Activated T-cell treated with anti-CD3 and anti-CD28 coated beads, Interleukin-2, amount 50 U/mL, for 4 hours (primary cell): ENCODE results near the gene PTPRT. TPM values are rescaled to one million over a fixed set of nuclear protein-coding genes. Genes with fewer than 3 reads are reported as not detected.
"Not testable (repeated sequence)": the region's sequence is repeated elsewhere in the genome, so short reads cannot be mapped to it uniquely, and the experiment has no call there.

Experiments used
- ATAC-seq, 2 donors: fragments of 200-7000 bp; cut with Tn5 transposase; one replicate each; pipeline ENCODE4 v1.10.0; 2021
- DNase-seq: peaks from one replicate; pipeline ENCODE4 v3.0.0-alpha.2; 2020
- H3K27me3 Mint-ChIP-seq: one replicate; pipeline ENCODE4 v1.8.0; 2021; ENCODE audit warnings: low read depth, mixed read lengths
- H3K36me3 Mint-ChIP-seq: one replicate; pipeline ENCODE4 v1.8.0; 2022; ENCODE audit warnings: mixed read lengths; ENCODE audit not compliant: insufficient read depth
- H3K4me1 Mint-ChIP-seq: one replicate; pipeline ENCODE4 v1.8.0; 2021; ENCODE audit warnings: low read depth, mixed read lengths
- H3K4me3 Mint-ChIP-seq: one replicate; pipeline ENCODE4 v1.8.0; 2021; ENCODE audit warnings: mild to moderate bottlenecking, moderate library complexity, mixed read lengths
- H3K9me3 Mint-ChIP-seq: one replicate; pipeline ENCODE4 v1.8.0; 2021; ENCODE audit warnings: mixed read lengths
- total RNA-seq, 3 donors: library from RNA; stranded (reverse); gene quantifications; one replicate each; pipeline ENCODE4 v1.2.1, GENCODE V29; 2021

Gene PTPRT
- total RNA-seq, 3 donors from 2014 or later = not detected

DNA sequence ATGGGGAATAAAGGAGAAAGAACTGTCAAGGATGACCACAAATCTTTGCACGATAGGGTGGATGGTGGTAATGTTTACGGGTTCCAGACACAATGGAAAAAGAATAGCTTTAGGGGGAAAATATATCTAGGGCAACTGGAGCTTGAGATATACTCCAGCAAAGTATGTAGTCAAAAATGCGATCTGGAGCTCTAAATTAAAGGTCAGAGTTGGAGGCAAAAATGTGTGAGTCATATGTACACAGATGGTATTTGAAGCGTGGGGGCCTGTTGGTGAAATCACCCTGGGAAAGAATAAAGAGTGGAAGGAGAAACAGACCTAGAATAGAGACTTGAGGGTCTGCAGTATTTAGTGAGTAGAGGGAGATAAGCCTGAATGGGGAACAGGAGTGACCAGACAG is 937.6 kb downstream of the PTPRT start:
- no peak for DNase-seq
- H3K4me1 Mint-ChIP-seq = no peaks in the 10 kb centered on the region
- no peaks in the 10 kb centered on the region for H3K36me3 Mint-ChIP-seq
- no peak overlapping the region for H3K4me3 Mint-ChIP-seq
- ATAC-seq = no peak
- H3K27me3 Mint-ChIP-seq = no peaks in the 10 kb centered on the region
- peaks cover 21% of the 10 kb centered on the region for H3K9me3 Mint-ChIP-seq

DNA sequence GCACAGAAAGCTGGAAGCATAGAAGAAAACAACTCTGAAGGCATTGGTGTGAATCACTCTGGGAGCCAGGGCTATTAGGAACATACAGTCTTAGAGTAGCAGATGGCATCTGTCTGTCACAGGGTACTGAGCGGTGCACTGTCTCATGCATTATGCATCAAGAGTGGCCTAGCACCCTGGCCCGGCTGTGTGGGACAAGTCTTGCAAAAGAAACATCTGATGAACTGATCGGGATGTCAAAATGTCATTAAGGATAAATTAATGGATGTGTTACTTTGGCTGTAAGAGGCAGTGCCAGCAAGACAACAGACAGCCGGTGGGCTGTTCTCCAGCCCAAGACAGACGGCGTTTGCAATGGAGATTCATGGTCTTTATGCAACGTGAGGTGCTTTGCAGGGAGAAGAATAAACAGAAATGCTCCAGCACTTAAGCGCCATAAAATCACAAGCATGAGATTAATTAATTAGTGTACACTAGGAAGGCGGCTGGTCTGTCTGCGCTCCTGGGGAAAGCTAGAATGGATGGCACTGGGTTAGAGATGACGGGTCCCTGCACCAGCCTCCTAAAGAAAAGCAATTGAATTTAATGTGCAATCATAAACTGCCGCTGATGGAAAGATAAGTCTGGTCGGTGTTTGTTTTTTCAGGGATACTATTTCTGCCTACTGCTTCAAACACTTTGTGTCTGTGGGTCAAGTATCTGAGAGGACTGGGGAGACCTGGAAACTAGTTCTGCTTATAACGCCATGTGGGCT is 970.9 kb downstream of the PTPRT start:
- Mint-ChIP-seq H3K27me3 (no peaks in the 10 kb centered on the region), H3K4me3 (no peak overlapping the region), H3K9me3 (peaks cover 9% of the 10 kb centered on the region), H3K4me1 (no peaks in the 10 kb centered on the region), H3K36me3 (no peaks in the 10 kb centered on the region)
- DNase-seq (no peak), ATAC-seq (no peak)

DNA sequence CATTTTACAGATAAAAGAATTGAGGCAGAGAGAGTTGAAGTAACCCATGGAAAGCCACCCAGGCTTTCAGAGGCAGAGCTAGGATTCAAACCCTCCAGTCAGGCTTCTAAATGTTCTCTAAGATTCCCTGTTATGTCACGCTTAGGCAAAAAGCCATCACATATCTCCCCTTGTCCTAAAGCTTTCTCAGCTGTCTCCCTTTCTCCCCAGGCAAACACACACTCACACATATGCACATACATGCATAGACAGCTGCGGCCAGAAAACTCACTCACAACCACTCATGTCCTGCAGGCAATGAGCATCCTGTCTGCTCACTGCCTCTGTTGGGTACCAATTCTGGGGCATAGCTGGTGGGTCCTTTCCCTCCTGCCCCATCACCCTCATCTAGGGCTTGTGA is 975.6 kb downstream of the PTPRT start:
- H3K4me1 Mint-ChIP-seq = no peaks in the 10 kb centered on the region
- DNase-seq (no peak), ATAC-seq (no peak)
- H3K27me3 Mint-ChIP-seq = no peaks in the 10 kb centered on the region
- H3K36me3 Mint-ChIP-seq = no peaks in the 10 kb centered on the region
- H3K4me3 Mint-ChIP-seq = no peak overlapping the region
- peaks cover 13% of the 10 kb centered on the region for H3K9me3 Mint-ChIP-seq

DNA sequence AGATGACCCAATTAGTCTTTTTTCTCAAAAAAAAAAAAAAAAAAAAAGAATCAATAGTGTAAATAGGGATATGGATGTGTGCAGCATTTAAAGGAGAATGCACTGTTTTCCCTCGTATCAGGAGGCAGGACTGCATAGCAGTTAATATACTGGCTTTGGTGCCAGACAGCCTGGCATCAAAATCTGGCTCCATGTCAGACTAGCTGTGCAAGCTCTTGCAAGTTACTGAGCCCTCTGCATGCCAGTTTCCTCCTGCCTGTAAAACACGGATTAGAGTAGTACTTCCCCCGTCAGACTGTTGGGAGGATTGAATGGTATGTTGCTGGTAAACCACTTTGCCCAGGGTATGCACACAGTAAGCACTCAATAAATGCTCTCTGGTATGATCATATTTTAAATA is 977.3 kb downstream of the PTPRT start:
- Mint-ChIP-seq H3K9me3 (peaks cover 12% of the 10 kb centered on the region), H3K27me3 (no peaks in the 10 kb centered on the region), H3K36me3 (no peaks in the 10 kb centered on the region), H3K4me1 (no peaks in the 10 kb centered on the region), H3K4me3 (no peak overlapping the region)
- DNase-seq (no peak), ATAC-seq (no peak)

DNA sequence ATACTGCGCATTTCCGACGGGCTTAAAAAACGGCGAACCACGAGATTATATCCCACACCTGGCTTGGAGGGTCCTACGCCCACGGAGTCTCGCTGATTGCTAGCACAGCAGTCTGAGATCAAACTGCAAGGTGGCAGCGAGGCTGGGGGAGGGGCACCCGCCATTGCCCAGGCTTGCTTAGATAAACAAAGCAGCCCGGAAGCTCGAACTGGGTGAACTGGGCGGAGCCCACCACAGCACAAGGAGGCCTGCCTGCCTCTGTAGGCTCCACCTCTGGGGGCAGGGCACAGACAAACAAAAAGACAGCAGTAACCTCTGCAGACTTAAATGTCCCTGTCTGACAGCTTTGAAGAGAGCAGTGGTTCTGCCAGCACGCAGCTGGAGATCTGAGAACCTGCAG is 983.1 kb downstream of the PTPRT start:
- H3K27me3 Mint-ChIP-seq, ATAC-seq, H3K9me3 Mint-ChIP-seq, DNase-seq, H3K36me3 Mint-ChIP-seq, H3K4me3 Mint-ChIP-seq, H3K4me1 Mint-ChIP-seq: not testable (repeated sequence)

DNA sequence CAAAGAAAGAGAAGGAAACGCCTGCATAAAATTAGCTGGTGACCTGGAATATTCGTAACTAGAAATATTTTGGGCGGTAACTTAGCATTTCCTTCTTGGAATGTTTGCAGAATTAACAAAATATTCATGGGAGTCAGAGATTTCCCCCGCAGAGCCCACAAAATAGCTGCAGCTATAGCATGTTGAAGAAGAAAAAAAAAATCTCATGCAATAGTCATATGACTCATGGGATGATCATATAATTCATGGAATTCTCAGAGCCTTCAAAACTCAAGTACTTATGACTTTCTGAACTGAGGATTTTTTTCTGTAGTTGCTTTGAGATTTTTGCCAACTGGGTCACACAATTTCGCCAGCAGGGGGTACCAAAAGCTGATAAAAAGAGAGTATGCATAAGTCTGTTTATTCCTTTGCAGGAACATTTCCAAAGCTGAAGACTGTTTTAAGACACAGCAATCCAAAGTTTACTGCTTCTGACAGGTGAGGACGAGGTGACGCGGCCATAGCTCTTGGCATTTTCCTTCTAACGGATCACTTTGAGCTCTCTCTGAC is 985.5 kb downstream of the PTPRT start:
- no peak for ATAC-seq
- no peak overlapping the region for H3K4me3 Mint-ChIP-seq
- no peak for DNase-seq
- peaks cover 9% of the 10 kb centered on the region for H3K9me3 Mint-ChIP-seq
- peaks cover 5% of the 10 kb centered on the region for H3K27me3 Mint-ChIP-seq
- no peaks in the 10 kb centered on the region for H3K36me3 Mint-ChIP-seq
- H3K4me1 Mint-ChIP-seq = no peaks in the 10 kb centered on the region

DNA sequence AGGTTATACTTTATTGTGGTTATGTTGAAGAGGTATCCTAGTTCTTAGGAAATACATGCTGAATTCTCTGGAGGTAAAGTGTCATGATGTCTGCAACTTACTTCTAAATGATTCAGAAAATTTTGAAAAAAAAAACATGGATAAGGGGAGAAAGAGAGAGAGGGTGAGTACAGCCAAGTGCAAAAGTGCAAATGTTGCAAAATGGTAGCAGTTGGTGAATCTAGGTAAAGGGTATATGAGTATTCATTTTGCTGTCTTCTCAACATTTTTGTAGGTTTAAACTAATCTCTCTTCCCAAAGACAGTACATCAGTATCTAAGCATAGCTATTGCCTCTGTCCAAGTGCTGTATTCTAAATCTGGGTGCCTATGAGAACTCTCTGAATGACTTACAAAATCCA is 992.1 kb downstream of the PTPRT start:
- Mint-ChIP-seq H3K9me3 (no peaks in the 10 kb centered on the region), H3K27me3 (no peaks in the 10 kb centered on the region), H3K4me3 (no peak overlapping the region), H3K4me1 (no peaks in the 10 kb centered on the region), H3K36me3 (no peaks in the 10 kb centered on the region)
- DNase-seq = no peak
- ATAC-seq = no peak

DNA sequence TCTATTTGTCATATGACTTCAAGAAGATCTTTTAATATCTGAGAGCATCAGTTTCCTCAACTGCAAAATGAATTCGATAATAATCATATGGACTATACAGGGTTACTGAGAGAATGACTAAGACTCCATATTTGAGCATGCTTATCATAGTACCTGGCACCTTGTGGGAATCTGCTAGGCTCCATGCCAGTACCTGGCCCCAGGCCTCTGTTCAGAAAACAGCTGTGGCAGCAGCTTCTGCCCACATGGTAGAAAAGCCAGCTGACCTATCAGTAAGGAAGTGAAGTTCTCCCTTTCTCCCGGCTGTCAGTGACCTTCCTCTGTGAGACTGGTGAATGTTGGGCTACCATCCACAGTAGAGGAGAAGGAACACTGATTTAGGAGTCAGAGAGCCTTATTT is 996.6 kb downstream of the PTPRT start:
- no peaks in the 10 kb centered on the region for H3K27me3 Mint-ChIP-seq
- no peak overlapping the region for H3K4me3 Mint-ChIP-seq
- no peaks in the 10 kb centered on the region for H3K4me1 Mint-ChIP-seq
- H3K9me3 Mint-ChIP-seq = peaks cover 3% of the 10 kb centered on the region
- H3K36me3 Mint-ChIP-seq = no peaks in the 10 kb centered on the region
- no peak for ATAC-seq
- DNase-seq = no peak

DNA sequence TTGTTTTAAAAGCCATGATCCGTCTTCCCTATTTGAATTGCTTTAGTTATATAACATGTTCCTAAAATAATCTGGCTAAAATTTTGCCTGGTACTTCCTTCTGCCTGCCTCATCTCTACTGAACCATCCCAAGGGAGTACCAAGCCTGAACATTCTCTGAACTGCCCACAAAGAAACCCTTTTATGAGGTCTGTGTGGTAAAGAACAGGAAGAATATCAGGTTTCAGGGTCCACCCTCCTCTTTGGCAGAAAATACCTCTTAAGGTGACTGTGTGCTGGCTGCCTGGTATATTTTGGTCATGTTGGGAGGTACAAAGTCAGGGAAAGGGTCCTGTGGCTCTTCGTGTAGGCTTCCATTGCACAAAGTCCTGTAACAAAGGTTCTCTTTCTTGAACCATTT is 997.4 kb downstream of the PTPRT start:
- DNase-seq (no peak), ATAC-seq (no peak)
- Mint-ChIP-seq H3K9me3 (peaks cover 3% of the 10 kb centered on the region), H3K4me3 (no peak overlapping the region), H3K4me1 (no peaks in the 10 kb centered on the region), H3K27me3 (no peaks in the 10 kb centered on the region), H3K36me3 (no peaks in the 10 kb centered on the region)

DNA sequence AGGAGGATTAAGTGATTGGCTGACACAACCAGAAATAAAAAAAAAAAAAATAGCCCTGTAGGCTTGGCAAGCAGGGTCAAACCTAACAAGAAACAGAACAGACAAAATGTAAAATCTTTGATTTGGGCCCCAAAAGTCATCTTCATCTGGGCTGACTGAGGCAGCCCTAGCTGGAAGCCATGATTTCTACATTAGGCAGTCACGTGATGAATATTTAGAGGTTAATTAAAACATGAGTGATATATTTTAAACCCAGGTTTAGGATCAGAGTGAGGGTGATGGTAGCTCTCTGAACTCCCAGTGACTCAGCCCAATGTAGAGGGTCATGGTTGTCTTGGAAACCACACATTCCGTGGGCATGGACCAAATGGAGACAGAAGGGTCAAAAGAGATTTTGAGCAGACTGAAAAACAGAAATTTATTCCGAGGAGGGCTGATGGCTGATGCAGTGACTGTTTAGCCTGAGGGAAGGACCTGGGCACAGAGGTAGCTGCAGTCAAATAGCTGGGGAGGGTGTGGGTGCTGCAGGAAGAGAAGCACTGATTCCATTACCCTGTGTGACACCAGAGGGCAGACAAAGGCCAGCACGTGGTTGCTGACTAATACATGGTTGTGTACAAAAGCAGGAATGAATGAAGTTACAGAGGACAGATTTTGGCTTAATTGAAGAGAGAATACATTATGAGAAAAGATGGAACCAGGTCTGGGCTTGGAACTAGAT is 998.4 kb downstream of the PTPRT start:
- no peak for DNase-seq
- no peaks in the 10 kb centered on the region for H3K36me3 Mint-ChIP-seq
- no peak overlapping the region for H3K4me3 Mint-ChIP-seq
- H3K4me1 Mint-ChIP-seq = no peaks in the 10 kb centered on the region
- H3K9me3 Mint-ChIP-seq = peaks cover 3% of the 10 kb centered on the region
- no peaks in the 10 kb centered on the region for H3K27me3 Mint-ChIP-seq
- ATAC-seq = no peak

DNA sequence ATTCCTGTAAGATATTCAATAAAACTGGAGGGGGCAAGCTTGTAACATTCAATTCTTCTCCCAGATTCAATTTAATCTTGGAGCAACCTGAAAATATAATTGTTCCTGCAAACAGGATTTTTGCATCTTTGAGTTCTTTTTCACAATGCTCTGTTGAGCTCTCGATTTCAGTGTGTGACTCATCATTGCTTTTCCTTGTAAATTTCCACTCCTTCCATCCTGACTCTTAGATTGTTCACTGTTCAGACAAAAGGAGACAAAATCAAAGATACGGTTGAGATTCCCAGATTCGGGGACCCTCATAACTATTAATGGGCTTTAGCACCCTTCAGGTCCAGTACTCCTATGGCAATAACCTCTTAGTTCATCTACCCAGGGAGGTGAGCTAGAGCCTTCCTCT is 999.6 kb downstream of the PTPRT start:
- Mint-ChIP-seq H3K4me3 (no peak overlapping the region), H3K4me1 (no peaks in the 10 kb centered on the region)

DNA sequence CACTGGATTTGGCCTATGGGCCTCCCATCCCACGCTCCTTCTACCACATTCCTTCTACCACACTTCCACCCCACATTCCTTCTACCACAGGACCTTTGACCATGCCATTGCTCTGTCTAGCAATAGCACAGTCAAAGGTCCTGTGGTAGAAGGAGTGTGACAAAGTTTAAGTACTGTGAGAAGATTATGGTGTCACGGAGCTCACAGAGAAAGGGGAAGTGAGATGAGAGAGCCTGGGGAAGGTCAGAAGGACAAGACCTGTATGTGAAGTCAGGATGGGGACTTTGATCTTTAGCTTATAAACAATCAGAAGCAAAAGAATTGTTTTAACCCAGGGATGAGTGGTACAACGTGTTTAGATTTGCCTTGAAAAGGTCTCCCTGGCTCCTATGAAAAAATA is 1003.4 kb downstream of the PTPRT start:
- H3K9me3 Mint-ChIP-seq = peaks cover 10% of the 10 kb centered on the region
- DNase-seq (no peak), ATAC-seq (no peak)
- no peak overlapping the region for H3K4me3 Mint-ChIP-seq
- H3K36me3 Mint-ChIP-seq = no peaks in the 10 kb centered on the region
- no peaks in the 10 kb centered on the region for H3K27me3 Mint-ChIP-seq
- no peaks in the 10 kb centered on the region for H3K4me1 Mint-ChIP-seq

More for the DNA sequence above, 999.6 kb downstream of the PTPRT start:
- ATAC-seq = no peak
- no peaks in the 10 kb centered on the region for H3K27me3 Mint-ChIP-seq
- no peaks in the 10 kb centered on the region for H3K36me3 Mint-ChIP-seq
- H3K9me3 Mint-ChIP-seq = peaks cover 7% of the 10 kb centered on the region
- no peak for DNase-seq

DNA sequence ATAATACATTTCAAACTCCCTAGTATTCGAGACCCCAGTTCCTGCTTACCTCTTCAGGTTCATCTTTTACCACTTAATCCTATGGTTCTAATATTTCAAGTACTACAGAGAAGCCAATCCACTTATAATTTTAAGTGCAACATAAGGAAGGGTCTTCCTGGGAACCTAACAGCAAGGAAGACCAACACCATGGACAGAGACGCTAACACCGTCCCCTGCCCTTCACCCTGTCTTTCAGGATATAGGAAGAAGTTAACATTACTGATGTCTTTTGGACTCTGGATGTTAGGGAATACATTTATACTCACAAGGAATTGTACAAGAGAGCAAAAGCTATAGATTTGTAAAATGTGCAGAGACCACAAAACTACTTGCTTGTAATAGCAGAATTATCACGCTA is 1006.6 kb downstream of the PTPRT start:
- Mint-ChIP-seq H3K9me3 (peaks cover 7% of the 10 kb centered on the region), H3K36me3 (no peaks in the 10 kb centered on the region), H3K4me3 (no peak overlapping the region), H3K27me3 (no peaks in the 10 kb centered on the region), H3K4me1 (no peaks in the 10 kb centered on the region)
- no peak for ATAC-seq
- no peak for DNase-seq

DNA sequence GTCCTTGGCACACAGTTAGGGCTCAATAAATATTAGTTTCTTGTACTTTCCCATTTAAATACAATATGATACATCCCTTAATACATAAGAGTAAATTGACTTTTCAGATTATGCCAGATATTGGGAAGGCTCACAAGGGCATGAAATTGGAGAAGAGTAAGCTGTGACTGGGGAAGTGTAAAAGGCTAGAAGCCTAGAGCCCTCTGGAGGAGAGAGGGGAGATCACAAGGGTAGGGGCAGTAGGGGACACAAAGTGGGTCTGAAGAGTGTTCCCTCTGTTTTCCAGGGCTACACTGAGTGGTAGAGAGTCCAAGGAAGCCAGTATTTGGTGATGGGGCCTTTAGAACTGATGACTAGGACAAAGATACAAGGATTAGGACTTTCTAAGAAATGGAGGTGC is 1008.6 kb downstream of the PTPRT start:
- peaks cover 7% of the 10 kb centered on the region for H3K9me3 Mint-ChIP-seq
- no peaks in the 10 kb centered on the region for H3K27me3 Mint-ChIP-seq
- ATAC-seq (no peak), DNase-seq (no peak)
- H3K36me3 Mint-ChIP-seq = no peaks in the 10 kb centered on the region
- no peaks in the 10 kb centered on the region for H3K4me1 Mint-ChIP-seq
- no peak overlapping the region for H3K4me3 Mint-ChIP-seq

DNA sequence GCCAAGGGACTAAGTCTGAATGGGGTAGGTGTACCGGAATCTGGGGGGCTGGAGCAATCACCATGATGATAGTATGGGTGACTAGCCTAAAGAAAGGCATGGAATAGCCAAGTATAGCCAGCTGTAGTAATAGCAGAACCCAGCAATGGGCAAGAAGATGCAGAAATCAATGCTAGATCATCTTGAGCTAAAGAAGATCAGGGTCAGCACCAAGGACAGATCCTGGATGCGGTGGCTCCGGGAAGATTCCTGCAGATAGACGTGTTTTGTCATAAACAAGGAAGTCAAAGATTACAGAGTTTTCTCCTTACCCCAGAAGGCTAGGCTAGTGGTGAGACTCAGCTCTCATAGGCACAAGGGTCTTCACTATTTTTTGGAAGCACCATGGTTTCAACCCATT is 1009.9 kb downstream of the PTPRT start:
- Mint-ChIP-seq H3K9me3 (peaks cover 3% of the 10 kb centered on the region), H3K4me3 (no peak overlapping the region), H3K36me3 (no peaks in the 10 kb centered on the region), H3K4me1 (no peaks in the 10 kb centered on the region), H3K27me3 (no peaks in the 10 kb centered on the region)
- ATAC-seq (no peak), DNase-seq (no peak)
